ENCODE measurements around the gene TNN.

GRCh38 chr1:175120511-175120910 is 52.9 kb downstream of the TNN start:
- TF ChIP-seq CTCF (IDR thresholded peaks at IDR 0.05; ENCODE audit: low read depth, low read length) (no peak), EZH2phosphoT487 (IDR thresholded peaks at IDR 0.05; ENCODE audit: low read depth) (no peak)

Data from OCI-LY3 (cell line).